GM19193 (cell line): ENCODE measurements around the gene ZNF529.
A peak's percentile ranks its signal among the peaks of the same experiment; 100 is the strongest.

Experiments used
- POLR2A ChIP-seq: IDR thresholded peaks from 4 replicates; pipeline ENCODE4 v1.6.1; 2011; ENCODE audit not compliant: insufficient read depth, insufficient read length; ENCODE audit errors: extremely low read depth

The ZNF529 gene

GRCh38 chr19:36573020-36573894, at the start of gene ZNF529:
TSS of gene ZNF529 (minus strand) at chr19:36573292. CDS start at chr19:36572346, 946 bp downstream.
- peak; percentile 92 for TF ChIP-seq POLR2A

GRCh38 chr19:36605877-36606478, 32.9 kb upstream of the ZNF529 start:
- TF ChIP-seq POLR2A: no peak

GRCh38 chr19:36605101-36605876, 32.2 kb upstream of the ZNF529 start, which contains the start of gene ZNF382:
TSS of gene ZNF382 (plus strand) at chr19:36605313. CDS start at chr19:36609915, 4,602 bp downstream.
- peak; percentile 66 for TF ChIP-seq POLR2A

- TF ChIP-seq POLR2A: no peak
Observed at GRCh38 chr19:36604656-36605100, 31.6 kb upstream of the ZNF529 start.

GRCh38 chr19:36579255-36579654, 6.2 kb upstream of the ZNF529 start:
- no peak for TF ChIP-seq POLR2A

GRCh38 chr19:36577271-36577996, 4.3 kb upstream of the ZNF529 start:
- TF ChIP-seq POLR2A: no peak

GRCh38 chr19:36574741-36575140, 1.6 kb upstream of the ZNF529 start:
- no peak for TF ChIP-seq POLR2A

- no peak for TF ChIP-seq POLR2A
Observed at GRCh38 chr19:36573895-36574720, 1.0 kb upstream of the ZNF529 start.

GRCh38 chr19:36572593-36573019, 486 bp downstream of the ZNF529 start:
- no peak for TF ChIP-seq POLR2A

GRCh38 chr19:36564391-36564790, 8.7 kb downstream of the ZNF529 start:
- no peak for TF ChIP-seq POLR2A

GRCh38 chr19:36547001-36547732, 25.9 kb downstream of the ZNF529 start:
- TF ChIP-seq POLR2A: no peak

GRCh38 chr19:36528921-36529518, 44.1 kb downstream of the ZNF529 start:
- TF ChIP-seq POLR2A: no peak
